CD4-positive, alpha-beta T cell (primary cell): Measurements from ENCODE around the gene SPATA6. TPM values are rescaled to one million over a fixed set of nuclear protein-coding genes. Genes with fewer than 3 reads are reported as not detected.
"Not testable (repeated sequence)": the region's sequence is repeated elsewhere in the genome, so short reads cannot be mapped to it uniquely, and the experiment has no call there.

ENCODE experiments used
- ATAC-seq: fragments of 200-7000 bp; cut with Tn5 transposase; one replicate; pipeline ENCODE4 v1.10.0; 2022; ENCODE audit warnings: mild to moderate bottlenecking; ENCODE audit not compliant: poor library complexity
- CTCF ChIA-PET: fragments of 350-600 bp; sonication (Branson Sonifier 250); formaldehyde crosslinking; loops from one replicate; lab custom pipeline; 2021; ENCODE audit warnings: antibody characterized with exemption, inconsistent platforms; lab: Charles Lee
- POLR2A ChIA-PET: fragments of 350-600 bp; sonication (Branson Sonifier 250); formaldehyde crosslinking; loops from one replicate; lab custom pipeline; 2021; ENCODE audit warnings: antibody characterized with exemption, inconsistent platforms; lab: Charles Lee
- DNase-seq, 14 experiments: peaks; one replicate each; pipeline ENCODE4 v3.0.0-alpha.2; 2013 to 2020; ENCODE audit warnings: mixed read lengths in 2 of 14
- H3K27ac ChIP-seq, 2 donors: one replicate each; pipeline versions ENCODE4 v1.5.1 to v1.7.0; 2013; ENCODE audit warnings: low read length in 2 of 2, low read depth in 1 of 2, mild to moderate bottlenecking in 1 of 2
- H3K27me3 ChIP-seq, 2 experiments: 1 replicate in 1 of 2; 2 replicates in 1 of 2; pipeline versions ENCODE4 v1.6.1 to v1.7.0; 2013; ENCODE audit warnings: low read length in 2 of 2, control low read depth in 1 of 2, mild to moderate bottlenecking in 1 of 2, moderate library complexity in 1 of 2; ENCODE audit not compliant: insufficient read depth in 2 of 2, control insufficient read depth in 1 of 2
- H3K36me3 ChIP-seq: one replicate; pipeline ENCODE4 v1.6.1; 2013; ENCODE audit warnings: low read length, control low read depth; ENCODE audit not compliant: insufficient read depth
- H3K4me1 ChIP-seq: one replicate; pipeline ENCODE4 v1.6.1; 2013; ENCODE audit warnings: low read length, control low read depth; ENCODE audit not compliant: insufficient read depth
- H3K4me3 ChIP-seq: one replicate; pipeline ENCODE4 v1.5.1; 2013; ENCODE audit warnings: mild to moderate bottlenecking, low read length, moderate library complexity
- H3K9me3 ChIP-seq, 2 experiments: 1 replicate in 1 of 2; 2 replicates in 1 of 2; pipeline versions ENCODE4 v1.6.1 to v1.7.0; 2013; ENCODE audit warnings: low read length in 2 of 2, mild to moderate bottlenecking in 2 of 2, control low read depth in 1 of 2, moderate library complexity in 1 of 2; ENCODE audit not compliant: control insufficient read depth in 1 of 2, insufficient read depth in 1 of 2
- H3K27ac Mint-ChIP-seq: one replicate; pipeline ENCODE4 v1.8.0; 2020; ENCODE audit warnings: mixed read lengths
- H3K27me3 Mint-ChIP-seq: one replicate; pipeline ENCODE4 v1.8.0; 2021; ENCODE audit warnings: mixed read lengths
- H3K36me3 Mint-ChIP-seq: one replicate; pipeline ENCODE4 v1.8.0; 2021; ENCODE audit warnings: low read depth, mixed read lengths
- H3K4me1 Mint-ChIP-seq: one replicate; pipeline ENCODE4 v1.8.0; 2021; ENCODE audit warnings: low read depth, mixed read lengths
- H3K4me3 Mint-ChIP-seq: one replicate; pipeline ENCODE4 v1.8.0; 2020; ENCODE audit warnings: mild to moderate bottlenecking, mixed read lengths
- H3K9me3 Mint-ChIP-seq: one replicate; pipeline ENCODE4 v1.8.0; 2020; ENCODE audit warnings: mixed read lengths
- CTCF ChIP-seq: fragments of 200-600 bp; IDR thresholded peaks from one replicate; pipeline ENCODE4 v1.8.0; 2022; ENCODE audit warnings: antibody characterized with exemption, mild to moderate bottlenecking
- intact Hi-C, 2 experiments: fragments of 100-400 bp; cut with DNase I in 1 of 2; cut with micrococcal nuclease in 1 of 2; formaldehyde crosslinking; loops; one replicate each; pipeline versions ENCODE4 v1.15.1 to v1.9.0; 2023 to 2025; cut with DNase I, micrococcal nuclease
- total RNA-seq, 174 experiments: library from RNA in 2 of 174; stranded (reverse) in 2 of 174; gene quantifications; one replicate each; pipeline ENCODE4 v1.2.3 and lab custom pipeline; 2021 to 2026

SPATA6 gene
- total RNA-seq, 2 experiments from 2014 or later: 3.2 to 4.1 TPM

DNA sequence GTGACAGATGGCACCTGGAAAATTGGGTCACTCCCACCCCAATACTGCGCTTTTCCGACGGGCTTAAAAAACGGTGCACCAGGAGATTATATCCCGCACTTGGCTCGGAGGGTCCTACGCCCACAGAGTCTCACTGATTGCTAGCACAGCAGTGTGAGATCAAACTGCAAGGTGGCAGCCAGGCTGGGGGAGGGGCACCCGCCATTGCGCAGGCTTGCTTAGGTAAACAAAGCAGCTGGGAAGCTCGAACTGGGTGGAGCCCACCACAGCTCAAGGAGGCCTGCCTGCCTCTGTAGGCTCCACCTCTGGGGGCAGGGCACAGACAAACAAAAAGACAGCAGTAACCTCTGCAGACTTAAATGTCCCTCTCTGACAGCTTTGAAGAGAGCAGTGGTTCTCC lies 194.6 kb downstream of the SPATA6 start:
- H3K9me3 ChIP-seq, H3K4me3 ChIP-seq, H3K4me1 Mint-ChIP-seq, H3K27ac ChIP-seq, H3K36me3 ChIP-seq, intact Hi-C loops, DNase-seq, H3K27ac Mint-ChIP-seq, H3K27me3 ChIP-seq, H3K4me3 Mint-ChIP-seq, H3K36me3 Mint-ChIP-seq, H3K4me1 ChIP-seq, POLR2A ChIA-PET, ATAC-seq: not testable (repeated sequence)
- Mint-ChIP-seq H3K9me3 (peaks cover 13% of the 10 kb centered on the region), H3K27me3 (peaks cover 12% of the 10 kb centered on the region)
- CTCF ChIA-PET: interaction anchor here (0.6 kb wide), 1 partner anchor 281 kb away, joined by 3 read pairs; no protein-coding TSS in a partner anchor

DNA sequence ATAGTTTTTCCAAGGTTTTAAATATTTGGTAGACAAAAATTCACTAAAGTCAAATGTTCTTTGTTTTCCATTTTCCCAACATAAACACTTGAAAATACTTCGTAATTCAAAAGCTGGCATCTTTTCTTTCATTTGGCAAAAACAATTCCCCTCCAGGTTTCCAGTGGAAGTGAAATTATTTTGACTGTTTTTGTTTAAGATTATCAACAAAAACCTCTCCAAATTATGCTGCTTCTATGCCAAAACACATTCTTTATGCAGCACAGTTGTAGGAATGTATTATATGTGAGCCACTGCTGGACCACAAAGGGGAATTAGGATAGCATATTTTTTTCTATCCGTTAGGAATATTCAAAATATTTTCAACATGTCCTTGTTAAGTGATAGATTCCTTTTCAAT lies 205.4 kb downstream of the SPATA6 start:
- intact Hi-C loops: no loop called here
- DNase-seq (no peak), ATAC-seq (no peak)
- H3K4me3 ChIP-seq: no peak overlapping the region
- Mint-ChIP-seq H3K27ac (no peak overlapping the region), H3K36me3 (no peaks in the 10 kb centered on the region), H3K27me3 (peaks cover 11% of the 10 kb centered on the region), H3K9me3 (no peaks in the 10 kb centered on the region), H3K4me1 (no peaks in the 10 kb centered on the region), H3K4me3 (no peak overlapping the region)
- peaks cover 0 to 8% of the 10 kb centered on the region in 2 experiments for H3K9me3 ChIP-seq
- no peaks in the 10 kb centered on the region for H3K36me3 ChIP-seq
- H3K27ac ChIP-seq: no peak overlapping the region
- POLR2A ChIA-PET: no interaction called here
- CTCF ChIA-PET: no interaction called here
- H3K27me3 ChIP-seq: no peaks in the 10 kb centered on the region
- TF ChIP-seq CTCF: no peak
- H3K4me1 ChIP-seq: no peaks in the 10 kb centered on the region

GRCh38 chr1:48263041-48263440 lies 209.0 kb downstream of the SPATA6 start:
- DNase-seq: no peak
- H3K27ac Mint-ChIP-seq: no peak overlapping the region
- H3K4me1 Mint-ChIP-seq: no peaks in the 10 kb centered on the region
- H3K27ac ChIP-seq: no peak overlapping the region
- H3K36me3 ChIP-seq: no peaks in the 10 kb centered on the region
- H3K4me1 ChIP-seq: no peaks in the 10 kb centered on the region
- H3K4me3 ChIP-seq: no peak overlapping the region
- intact Hi-C loops: no loop called here
- ATAC-seq: no peak
- H3K27me3 Mint-ChIP-seq: peaks cover 12% of the 10 kb centered on the region
- no peaks in the 10 kb centered on the region for H3K9me3 Mint-ChIP-seq
- no peak for TF ChIP-seq CTCF
- no peaks in the 10 kb centered on the region for H3K27me3 ChIP-seq
- peaks cover 0 to 7% of the 10 kb centered on the region in 2 experiments for H3K9me3 ChIP-seq
- POLR2A ChIA-PET: no interaction called here
- CTCF ChIA-PET: no interaction called here
- H3K4me3 Mint-ChIP-seq: no peak overlapping the region
- H3K36me3 Mint-ChIP-seq: no peaks in the 10 kb centered on the region

DNA sequence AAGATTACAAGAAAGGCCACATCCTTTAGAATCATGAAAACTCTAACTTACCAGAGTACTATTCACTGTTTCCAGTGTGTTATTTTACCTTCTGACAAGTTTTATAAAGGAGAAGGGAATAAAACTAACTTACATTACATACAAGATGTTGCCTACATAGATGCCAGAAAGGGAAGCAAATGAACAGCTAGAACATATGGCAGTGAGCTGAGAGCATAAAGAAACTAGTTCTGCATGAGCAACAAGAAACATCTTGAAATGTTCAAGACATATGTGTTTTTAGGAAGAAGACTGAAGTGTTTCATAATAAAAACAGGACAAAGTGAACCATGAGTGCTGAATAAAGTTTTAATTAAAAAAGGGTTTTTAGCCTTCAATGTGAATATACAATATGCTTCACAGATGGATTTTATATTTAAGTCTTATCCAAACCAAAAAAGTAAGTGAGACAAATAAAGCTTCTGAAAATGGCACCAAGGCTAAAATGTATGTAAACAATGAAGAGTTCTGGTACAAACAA lies 210.1 kb downstream of the SPATA6 start:
- no peak for ATAC-seq
- H3K27ac Mint-ChIP-seq: no peak overlapping the region
- no peaks in the 10 kb centered on the region for H3K4me1 Mint-ChIP-seq
- Histone ChIP-seq H3K36me3 (no peaks in the 10 kb centered on the region), H3K27ac (no peak overlapping the region), H3K27me3 (no peaks in the 10 kb centered on the region), H3K9me3 (no peaks in the 10 kb centered on the region), H3K4me1 (no peaks in the 10 kb centered on the region), H3K4me3 (no peak overlapping the region)
- H3K36me3 Mint-ChIP-seq: no peaks in the 10 kb centered on the region
- ChIA-PET CTCF (no interaction called here), POLR2A (no interaction called here)
- no peaks in the 10 kb centered on the region for H3K9me3 Mint-ChIP-seq
- intact Hi-C loops: no loop called here
- no peak overlapping the region for H3K4me3 Mint-ChIP-seq
- peaks cover 12% of the 10 kb centered on the region for H3K27me3 Mint-ChIP-seq
- TF ChIP-seq CTCF: no peak
- DNase-seq: no peak
